Hippocampal formation (tissue), 2 donors: Measurements from ENCODE around the gene USP22.
"Not testable (repeated sequence)": the region's sequence is repeated elsewhere in the genome, so short reads cannot be mapped to it uniquely, and the experiment has no call there.

Source experiments
- DNase-seq, 2 donors: peaks; one replicate each; lab custom pipeline; 2025; lab: John Stamatoyannopoulos, UW

USP22 gene

GRCh38 chr17:21042458-21043295 is at the start of gene USP22:
TSS of gene USP22 (minus strand) at chr17:21043011. CDS start at chr17:21042835, 176 bp downstream.
- DNase-seq = peak in 1 of 2 donors; percentile 97

- DNase-seq = peak in 1 of 2 donors; percentile 17
Measured at GRCh38 chr17:21090902-21091618, 48.2 kb upstream of the USP22 start.

- DNase-seq = no peak
Measured at GRCh38 chr17:21089933-21090901, 47.4 kb upstream of the USP22 start.

GRCh38 chr17:21089145-21089544 is 46.3 kb upstream of the USP22 start:
- no peak for DNase-seq

GRCh38 chr17:21085707-21086106 is 42.9 kb upstream of the USP22 start:
- no peak for DNase-seq

- DNase-seq = not testable (repeated sequence)
Measured at GRCh38 chr17:21085280-21085679, 42.5 kb upstream of the USP22 start.

- no peak for DNase-seq
Measured at GRCh38 chr17:21082001-21082436, 39.2 kb upstream of the USP22 start.

- DNase-seq = no peak
Measured at GRCh38 chr17:21079196-21079595, 36.4 kb upstream of the USP22 start.

- no peak for DNase-seq
Measured at GRCh38 chr17:21078016-21078780, 35.4 kb upstream of the USP22 start.

GRCh38 chr17:21077281-21077680 is 34.5 kb upstream of the USP22 start:
- no peak for DNase-seq

- no peak for DNase-seq
Measured at GRCh38 chr17:21076242-21076641, 33.4 kb upstream of the USP22 start.

GRCh38 chr17:21075739-21076085 is 32.9 kb upstream of the USP22 start:
- DNase-seq = no peak

- peak in 1 of 2 donors; percentile 42 for DNase-seq
Measured at GRCh38 chr17:21072745-21073197, 30.0 kb upstream of the USP22 start.

GRCh38 chr17:21066394-21066793 is 23.6 kb upstream of the USP22 start:
- no peak for DNase-seq

GRCh38 chr17:21061971-21062526 is 19.2 kb upstream of the USP22 start:
- DNase-seq = no peak

GRCh38 chr17:21061158-21061835 is 18.5 kb upstream of the USP22 start:
- DNase-seq = no peak

GRCh38 chr17:21059761-21060160 is 16.9 kb upstream of the USP22 start:
- DNase-seq = no peak

GRCh38 chr17:21058098-21058893 is 15.5 kb upstream of the USP22 start:
- no peak for DNase-seq

- DNase-seq = not testable (repeated sequence)
Measured at GRCh38 chr17:21053056-21053455, 10.2 kb upstream of the USP22 start.
